ENCODE data around the gene ME3. TPM values are rescaled to one million over a fixed set of nuclear protein-coding genes. Genes with fewer than 3 reads are reported as not detected.
"Not testable (repeated sequence)": the region's sequence is repeated elsewhere in the genome, so short reads cannot be mapped to it uniquely, and the experiment has no call there.

The ME3 gene
- total RNA-seq, 1 donor, result 19.9 TPM

- no peak for TF ChIP-seq CTCF (IDR thresholded peaks at IDR 0.05; ENCODE audit: insufficient read depth, low read depth, low read length)
- no peak for DNase-seq (ENCODE audit: low read depth)
- no peak overlapping the region for H3K4me3 ChIP-seq (ENCODE audit: low read depth, low read length)
Observed at GRCh38 chr11:86553265-86553664, 119.2 kb downstream of the ME3 start.

- no peak for TF ChIP-seq CTCF (IDR thresholded peaks at IDR 0.05; ENCODE audit: insufficient read depth, low read depth, low read length)
- H3K4me3 ChIP-seq (ENCODE audit: low read depth, low read length), result no peak overlapping the region
- peak; percentile 93 for DNase-seq (ENCODE audit: low read depth)
Observed at GRCh38 chr11:86551288-86552092, 120.9 kb downstream of the ME3 start.

GRCh38 chr11:86550757-86551156, 121.7 kb downstream of the ME3 start:
- DNase-seq (ENCODE audit: low read depth), result no peak
- H3K4me3 ChIP-seq (ENCODE audit: low read depth, low read length), result no peak overlapping the region
- TF ChIP-seq CTCF (IDR thresholded peaks at IDR 0.05; ENCODE audit: insufficient read depth, low read depth, low read length), result no peak

DNA sequence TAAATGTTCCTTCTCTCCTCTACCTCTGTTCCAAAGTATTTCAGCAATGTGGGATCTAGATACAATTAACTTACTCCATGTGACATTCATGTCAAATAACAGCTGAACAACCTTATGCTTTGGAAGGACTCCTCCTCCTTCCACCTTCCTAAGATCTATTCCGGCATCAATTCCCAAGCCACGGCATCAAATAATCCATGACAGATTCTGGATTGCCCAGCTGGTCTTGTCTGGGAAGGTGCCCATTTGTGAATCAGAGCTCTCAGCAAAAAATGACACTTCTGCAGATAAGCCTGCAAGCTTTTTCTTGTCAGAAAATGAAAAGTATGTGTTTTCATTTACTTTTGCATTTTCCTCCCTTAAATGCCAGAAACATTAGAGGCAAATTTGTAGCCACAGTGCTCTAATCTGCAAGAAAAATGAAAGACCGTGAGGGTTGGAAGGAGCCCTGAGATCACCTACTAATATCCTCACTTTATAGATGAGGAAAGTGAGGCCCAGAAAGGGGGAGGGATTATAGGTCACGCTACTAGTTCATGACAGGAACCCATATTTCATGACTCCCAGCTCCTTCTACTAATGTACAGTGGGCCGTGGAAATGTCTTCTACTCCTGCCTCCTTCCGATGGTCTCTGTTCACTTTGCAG, 124.0 kb downstream of the ME3 start:
- DNase-seq (ENCODE audit: low read depth), result peak; percentile 42
- H3K4me3 ChIP-seq (ENCODE audit: low read depth, low read length), result no peak overlapping the region
- no peak for TF ChIP-seq CTCF (IDR thresholded peaks at IDR 0.05; ENCODE audit: insufficient read depth, low read depth, low read length)

GRCh38 chr11:86547727-86548126, 124.7 kb downstream of the ME3 start:
- TF ChIP-seq CTCF (IDR thresholded peaks at IDR 0.05; ENCODE audit: insufficient read depth, low read depth, low read length), result no peak
- no peak overlapping the region for H3K4me3 ChIP-seq (ENCODE audit: low read depth, low read length)
- DNase-seq (ENCODE audit: low read depth), result peak; percentile 10

GRCh38 chr11:86541299-86541698, 131.1 kb downstream of the ME3 start:
- DNase-seq (ENCODE audit: low read depth); H3K4me3 ChIP-seq (ENCODE audit: low read depth, low read length): not testable (repeated sequence)

DNA sequence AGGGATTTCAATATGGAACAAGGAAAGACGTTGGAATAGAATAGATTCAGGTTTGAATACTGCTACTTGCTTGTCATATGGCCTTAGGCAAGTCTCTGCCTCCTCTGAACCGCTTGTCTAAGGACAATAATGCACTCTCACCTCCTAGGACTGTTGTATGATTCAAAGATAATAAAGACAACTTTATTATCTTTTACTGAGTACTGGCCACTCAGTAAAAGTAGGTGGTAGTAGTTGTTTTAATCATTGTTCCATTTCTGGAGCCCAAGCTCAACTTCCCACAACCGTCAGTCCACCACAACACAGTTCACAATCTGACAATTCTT, 134.2 kb downstream of the ME3 start:
- no peak overlapping the region for H3K4me3 ChIP-seq (ENCODE audit: low read depth, low read length)
- no peak for DNase-seq (ENCODE audit: low read depth)
- TF ChIP-seq CTCF (IDR thresholded peaks at IDR 0.05; ENCODE audit: insufficient read depth, low read depth, low read length), result no peak
